HFF-Myc (cell line): Measurements from ENCODE around the gene HPD.

Source experiments
- DNase-seq: peaks from one replicate; pipeline ENCODE4 v3.0.0-alpha.2; 2011; ENCODE audit warnings: low read depth; ENCODE audit errors: extremely low read depth
- H3K4me3 ChIP-seq: replicated peaks from 2 replicates; pipeline ENCODE4 v1.5.1; 2011; ENCODE audit warnings: low read depth, mild to moderate bottlenecking, control low read depth, low read length
- TF ChIP-seq, protein P1 (sequence below): IDR thresholded peaks from 2 replicates; pipeline ENCODE4 v1.5.1; 2012; ENCODE audit warnings: mild to moderate bottlenecking, low read depth, low read length, control low read depth; ENCODE audit errors: missing control alignments

The HPD gene

DNA sequence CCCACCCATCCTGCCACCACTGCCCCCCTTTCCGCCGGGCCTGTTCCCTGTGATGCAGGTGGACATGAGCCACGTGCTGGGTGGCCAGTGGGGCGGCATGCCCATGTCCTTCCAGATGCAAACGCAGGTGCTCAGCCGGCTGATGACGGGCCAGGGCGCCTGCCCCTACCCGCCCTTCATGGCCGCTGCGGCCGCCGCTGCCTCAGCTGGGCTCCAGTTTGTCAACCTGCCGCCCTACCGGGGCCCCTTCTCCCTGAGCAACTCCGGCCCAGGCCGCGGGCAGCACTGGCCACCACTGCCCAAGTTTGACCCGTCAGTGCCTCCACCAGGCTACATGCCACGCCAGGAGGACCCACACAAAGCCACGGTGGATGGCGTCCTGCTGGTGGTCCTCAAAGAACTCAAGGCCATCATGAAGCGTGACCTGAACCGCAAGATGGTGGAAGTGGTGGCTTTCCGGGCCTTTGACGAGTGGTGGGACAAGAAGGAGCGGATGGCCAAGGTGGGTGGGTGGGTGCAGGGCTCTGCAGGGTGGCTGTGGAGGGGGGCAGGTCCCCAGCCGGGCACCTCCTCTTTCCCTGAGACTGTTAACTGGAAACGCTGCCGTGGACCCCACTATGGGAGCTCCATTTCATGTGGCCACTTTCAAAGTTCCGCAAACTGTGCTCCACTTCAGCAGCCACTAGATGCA, 44.1 kb downstream of the HPD start:
- TF ChIP-seq, protein P1, sequence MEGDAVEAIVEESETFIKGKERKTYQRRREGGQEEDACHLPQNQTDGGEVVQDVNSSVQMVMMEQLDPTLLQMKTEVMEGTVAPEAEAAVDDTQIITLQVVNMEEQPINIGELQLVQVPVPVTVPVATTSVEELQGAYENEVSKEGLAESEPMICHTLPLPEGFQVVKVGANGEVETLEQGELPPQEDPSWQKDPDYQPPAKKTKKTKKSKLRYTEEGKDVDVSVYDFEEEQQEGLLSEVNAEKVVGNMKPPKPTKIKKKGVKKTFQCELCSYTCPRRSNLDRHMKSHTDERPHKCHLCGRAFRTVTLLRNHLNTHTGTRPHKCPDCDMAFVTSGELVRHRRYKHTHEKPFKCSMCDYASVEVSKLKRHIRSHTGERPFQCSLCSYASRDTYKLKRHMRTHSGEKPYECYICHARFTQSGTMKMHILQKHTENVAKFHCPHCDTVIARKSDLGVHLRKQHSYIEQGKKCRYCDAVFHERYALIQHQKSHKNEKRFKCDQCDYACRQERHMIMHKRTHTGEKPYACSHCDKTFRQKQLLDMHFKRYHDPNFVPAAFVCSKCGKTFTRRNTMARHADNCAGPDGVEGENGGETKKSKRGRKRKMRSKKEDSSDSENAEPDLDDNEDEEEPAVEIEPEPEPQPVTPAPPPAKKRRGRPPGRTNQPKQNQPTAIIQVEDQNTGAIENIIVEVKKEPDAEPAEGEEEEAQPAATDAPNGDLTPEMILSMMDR, result no peak
- no peak for DNase-seq
- no peak overlapping the region for H3K4me3 ChIP-seq

DNA sequence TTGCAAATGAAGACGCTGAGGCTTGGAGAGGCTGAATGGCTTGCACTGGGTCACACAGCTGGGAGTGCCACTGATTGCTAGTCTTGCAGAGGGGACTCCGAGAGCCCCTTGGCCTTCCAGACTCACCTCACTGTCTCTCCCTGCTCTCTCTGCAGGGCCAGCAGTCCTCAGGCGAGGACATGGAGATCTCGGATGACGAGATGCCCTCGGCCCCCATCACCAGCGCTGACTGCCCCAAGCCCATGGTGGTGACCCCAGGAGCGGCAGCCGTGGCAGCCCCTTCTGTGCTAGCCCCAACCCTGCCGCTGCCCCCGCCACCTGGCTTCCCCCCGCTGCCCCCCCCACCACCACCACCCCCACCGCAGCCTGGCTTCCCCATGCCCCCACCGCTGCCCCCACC, 44.7 kb downstream of the HPD start:
- H3K4me3 ChIP-seq, result no peak overlapping the region
- TF ChIP-seq, protein P1, result no peak

DNA sequence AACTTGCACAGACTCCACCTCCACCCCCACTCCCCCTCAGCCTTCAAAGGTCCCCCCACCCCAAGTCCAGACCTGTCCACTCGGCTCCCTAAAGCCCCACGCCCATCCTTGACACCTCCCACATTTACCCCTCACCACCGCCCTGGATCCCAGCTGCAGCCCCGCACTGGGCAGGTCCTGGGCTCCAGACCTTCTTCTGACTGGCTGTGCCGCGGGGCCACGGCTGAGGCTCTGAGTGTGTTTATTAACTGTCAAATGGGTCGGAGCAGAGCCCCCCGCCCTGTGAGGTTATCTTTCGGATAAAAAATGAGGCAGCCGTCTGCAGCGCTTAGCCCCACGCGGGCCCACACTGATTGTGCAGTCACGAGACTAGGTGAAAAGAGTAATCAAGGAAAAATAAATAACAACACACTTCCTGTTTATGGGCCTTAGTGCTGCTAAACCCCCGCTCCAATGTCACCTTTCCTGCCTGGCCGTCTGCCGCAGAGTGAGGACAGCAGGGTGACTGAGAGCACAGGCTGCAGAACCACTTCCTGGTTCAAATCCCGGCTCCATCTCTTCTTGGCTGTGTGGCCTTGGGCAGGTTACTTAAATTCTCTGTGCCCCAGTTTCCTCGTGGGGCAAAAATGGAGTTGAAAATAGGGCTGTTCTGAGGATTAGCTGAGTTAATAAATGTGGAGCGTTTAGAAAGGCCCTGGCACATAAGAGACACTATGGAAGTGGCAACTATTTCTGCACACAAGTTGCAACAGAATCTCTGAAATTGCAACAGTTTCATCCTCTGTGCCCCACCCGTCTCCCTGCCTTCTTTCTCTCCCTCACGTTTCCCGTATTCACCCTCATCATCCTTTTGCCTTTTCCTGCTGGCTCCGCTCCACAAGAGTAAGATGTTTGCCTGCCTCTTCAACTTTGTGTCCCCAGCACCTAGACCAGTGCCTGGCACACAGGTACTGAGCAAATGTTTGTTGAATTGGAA, 45.5 kb downstream of the HPD start:
- peak overlapping the region; percentile 56 for H3K4me3 ChIP-seq
- no peak for DNase-seq

More for the DNA sequence above, 44.7 kb downstream of the HPD start:
- no peak for DNase-seq

DNA sequence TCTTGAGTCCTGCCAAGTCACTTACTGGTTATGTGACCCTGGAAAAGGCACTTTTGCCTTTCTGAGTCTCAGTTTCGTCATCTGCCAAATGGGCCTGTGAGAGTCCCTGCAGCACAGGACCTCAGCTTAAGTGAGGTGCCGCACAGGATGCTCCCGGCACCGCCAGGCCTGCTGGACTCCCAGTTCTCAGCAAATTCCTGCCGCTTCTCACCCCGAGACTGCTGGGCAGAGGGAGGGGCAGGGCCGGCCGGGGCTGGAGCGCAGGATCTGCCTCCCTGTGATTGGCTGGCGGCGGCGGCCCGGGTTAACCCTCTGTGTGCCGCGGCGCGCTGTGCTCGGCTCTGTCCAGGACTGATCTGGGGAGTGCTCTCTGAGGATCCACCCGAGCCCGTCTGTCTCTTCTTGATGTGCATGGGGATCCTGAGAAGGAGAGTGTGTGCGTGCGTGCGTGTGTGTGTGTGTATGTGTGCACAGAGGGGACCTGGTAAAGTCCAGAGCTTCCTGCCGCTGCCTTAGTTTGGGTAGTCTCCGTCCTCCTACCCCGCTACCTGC, 46.3 kb downstream of the HPD start:
- H3K4me3 ChIP-seq, result peak overlapping the region; percentile 56
- DNase-seq, result no peak
- TF ChIP-seq, protein P1, result no peak

More for the DNA sequence above, 45.5 kb downstream of the HPD start:
- TF ChIP-seq, protein P1, result no peak

DNA sequence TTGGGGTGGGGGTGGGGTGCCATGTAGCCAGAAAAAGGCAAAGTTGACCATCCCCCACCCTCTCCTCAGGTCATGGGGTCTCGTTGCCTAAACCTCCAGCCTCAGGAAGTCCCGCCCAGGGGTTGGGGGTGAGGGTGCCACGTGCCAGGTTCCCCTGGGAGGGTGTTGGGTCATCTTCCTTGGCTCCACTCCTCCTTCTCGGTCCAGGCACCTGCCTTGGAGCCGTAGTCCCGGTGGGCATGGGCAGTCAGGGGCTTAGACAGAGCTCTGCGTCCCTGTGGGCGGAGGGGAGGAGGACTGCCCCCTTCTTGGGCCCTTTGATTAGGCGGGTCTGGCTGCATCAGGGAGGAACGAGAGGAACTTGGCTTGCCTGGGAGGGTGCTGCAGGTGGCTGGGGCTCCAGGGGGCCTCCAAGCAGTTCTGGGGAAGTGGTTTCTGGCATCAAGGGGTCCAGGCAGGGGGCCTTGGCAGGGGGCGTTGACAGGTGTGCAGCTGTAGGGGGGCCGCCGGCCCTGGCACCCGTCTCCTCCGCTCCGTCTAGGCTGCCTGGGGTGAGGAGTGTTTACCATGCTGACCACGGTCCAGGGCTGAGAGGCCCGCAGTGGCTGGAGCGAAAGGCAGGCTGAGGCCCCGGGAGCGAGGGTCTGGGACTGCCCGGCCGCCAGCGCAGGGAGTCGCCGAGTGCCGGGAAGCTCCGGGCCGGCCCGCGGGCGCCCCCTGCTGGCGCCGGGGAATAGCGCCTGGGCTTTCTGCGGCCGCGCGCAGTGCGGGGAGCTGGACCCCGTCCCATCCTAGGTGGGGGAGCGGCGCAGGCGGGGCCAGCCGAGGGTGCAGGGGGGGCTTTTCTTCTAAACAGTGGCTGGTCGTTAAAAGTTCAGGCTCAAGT, 47.0 kb downstream of the HPD start:
- no peak for DNase-seq
- peak overlapping the region; percentile 56 for H3K4me3 ChIP-seq
- TF ChIP-seq, protein P1, result peak; percentile 91
